PC-9 (cell line): ENCODE results near the gene FAR1. TPM values are rescaled to one million over a fixed set of nuclear protein-coding genes. Genes with fewer than 3 reads are reported as not detected.

Experiments
- BruUV-seq: library from RNA; stranded (reverse); fragments of 400-500 nt; replicated peaks from 2 replicates; lab custom pipeline; 2021; lab: Mats Ljungman, UMichigan
- CTCF ChIA-PET: fragments of 300-600 bp; sonication (Branson Sonifier 250); formaldehyde crosslinking; loops from one replicate; lab custom pipeline; 2022; ENCODE audit warnings: antibody characterized with exemption; lab: Charles Lee
- POLR2A ChIA-PET: fragments of 300-600 bp; sonication (Branson Sonifier 250); formaldehyde crosslinking; loops from one replicate; lab custom pipeline; 2022; ENCODE audit warnings: antibody characterized with exemption; ENCODE audit not compliant: unreplicated experiment; lab: Charles Lee
- DNase-seq, 2 experiments: peaks; one replicate each; pipeline versions ENCODE4 v3.0.0 to v3.0.0-alpha.2; 2015 to 2022; ENCODE audit warnings: mixed read lengths in 1 of 2
- H2AFZ ChIP-seq: fragments of 200-600 bp; sonication (generic); 2 replicates; pipeline ENCODE4 v1.8.1; 2017; ENCODE audit warnings: antibody characterized with exemption
- H3F3A ChIP-seq: fragments of 200-600 bp; sonication (generic); 2 replicates; pipeline ENCODE4 v1.8.1; 2017; ENCODE audit warnings: antibody characterized with exemption, mild to moderate bottlenecking, low read depth; ENCODE audit not compliant: insufficient read depth
- H3K27ac ChIP-seq: fragments of 200-600 bp; sonication (generic); 2 replicates; pipeline ENCODE4 v1.6.1; 2016; ENCODE audit warnings: mixed run types
- H3K27me3 ChIP-seq: fragments of 200-600 bp; sonication (generic); 2 replicates; pipeline ENCODE4 v1.6.1; 2016; ENCODE audit warnings: low read depth, mixed run types; ENCODE audit not compliant: insufficient read depth
- H3K36me3 ChIP-seq: fragments of 200-600 bp; sonication (generic); 2 replicates; pipeline ENCODE4 v1.6.1; 2016; ENCODE audit warnings: low read depth, mixed run types
- H3K4me1 ChIP-seq: fragments of 200-600 bp; sonication (generic); replicated peaks from 2 replicates; pipeline ENCODE4 v1.6.1; 2016; ENCODE audit warnings: mixed run types; ENCODE audit not compliant: insufficient read depth
- H3K4me2 ChIP-seq: fragments of 200-600 bp; sonication (generic); 2 replicates; pipeline ENCODE4 v1.6.1; 2017; ENCODE audit warnings: mixed run types
- H3K4me3 ChIP-seq: fragments of 200-600 bp; sonication (generic); 2 replicates; pipeline ENCODE4 v1.6.1; 2016; ENCODE audit warnings: mixed run types
- H3K79me2 ChIP-seq: fragments of 200-600 bp; sonication (generic); 2 replicates; pipeline ENCODE4 v1.6.1; 2017; ENCODE audit warnings: low read depth, mixed run types
- H3K9me2 ChIP-seq: fragments of 200-600 bp; sonication (generic); 2 replicates; pipeline ENCODE4 v1.8.1; 2017; ENCODE audit warnings: mild to moderate bottlenecking; ENCODE audit not compliant: insufficient read depth
- H3K9me3 ChIP-seq: fragments of 200-600 bp; sonication (generic); 2 replicates; pipeline ENCODE4 v1.8.1; 2016; ENCODE audit warnings: low read depth; ENCODE audit not compliant: insufficient read depth
- H4K20me1 ChIP-seq: fragments of 200-600 bp; sonication (generic); 2 replicates; pipeline ENCODE4 v1.8.1; 2017; ENCODE audit not compliant: insufficient read depth
- CTCF ChIP-seq: fragments of 200-600 bp; sonication (generic); conservative IDR thresholded peaks from 2 replicates; pipeline ENCODE4 v1.6.1; 2017; ENCODE audit warnings: mixed run types, antibody characterized with exemption, mild to moderate bottlenecking, moderate library complexity
- EZH2 ChIP-seq: fragments of 200-600 bp; sonication (generic); IDR thresholded peaks from 2 replicates; pipeline ENCODE4 v1.8.0; 2017; ENCODE audit warnings: antibody characterized with exemption, low read depth
- intact Hi-C: fragments of 100-400 bp; cut with micrococcal nuclease; formaldehyde crosslinking; loops from one replicate; pipeline ENCODE4 v1.10.0; 2022; ENCODE audit not compliant: unreplicated experiment
- total RNA-seq: library from RNA; stranded (reverse); gene quantifications from 2 replicates; pipeline ENCODE4 v1.2.3, GENCODE V29; 2021

FAR1 gene
- total RNA-seq, 1 experiment from 2014 or later = 34.4 TPM

GRCh38 chr11:13698132-13698531, 29.7 kb downstream of the FAR1 start:
- TF ChIP-seq CTCF (no peak), EZH2 (no peak)
- Histone ChIP-seq H3F3A (no peaks in the 10 kb centered on the region), H3K79me2 (0 out of 2 replicates have a peak, but pooled peaks cover 4% of the 10 kb centered on the region), H4K20me1 (peaks cover 4% of the 10 kb centered on the region; the same call in 1 of the 2 replicates), H3K4me1 (no peaks in the 10 kb centered on the region), H3K27ac (no peak overlapping the region), H3K27me3 (no peaks in the 10 kb centered on the region), H3K36me3 (no peaks in the 10 kb centered on the region), H3K4me2 (no peak overlapping the region), H3K4me3 (no peak overlapping the region), H3K9me2 (no peaks in the 10 kb centered on the region), H2AFZ (no peak overlapping the region), H3K9me3 (no peaks in the 10 kb centered on the region)
- BruUV-seq = no TSS peak
- ChIA-PET CTCF (no interaction called here), POLR2A (no interaction called here)
- intact Hi-C loops = no loop called here
- no peak for DNase-seq

- Histone ChIP-seq H3F3A (no peaks in the 10 kb centered on the region), H3K9me2 (no peaks in the 10 kb centered on the region), H4K20me1 (0 out of 2 replicates have a peak, but pooled peaks cover 3% of the 10 kb centered on the region), H3K4me2 (no peak overlapping the region), H3K4me1 (no peaks in the 10 kb centered on the region), H3K27me3 (no peaks in the 10 kb centered on the region), H2AFZ (no peak overlapping the region), H3K4me3 (no peak overlapping the region), H3K27ac (no peak overlapping the region), H3K9me3 (no peaks in the 10 kb centered on the region), H3K79me2 (0 out of 2 replicates have a peak, but pooled peaks cover 1% of the 10 kb centered on the region), H3K36me3 (no peaks in the 10 kb centered on the region)
- no peak for DNase-seq
- POLR2A ChIA-PET = no interaction called here
- BruUV-seq = no TSS peak
- no peak for TF ChIP-seq CTCF
- TF ChIP-seq EZH2 = no peak
- intact Hi-C loops = no loop called here
- CTCF ChIA-PET = no interaction called here
Observed at GRCh38 chr11:13699041-13699440, 30.6 kb downstream of the FAR1 start.

- H3F3A ChIP-seq = no peaks in the 10 kb centered on the region
- H3K27ac ChIP-seq = no peak overlapping the region
- H3K9me2 ChIP-seq = no peaks in the 10 kb centered on the region
- H3K27me3 ChIP-seq = no peaks in the 10 kb centered on the region
- no peaks in the 10 kb centered on the region for H4K20me1 ChIP-seq
- no peaks in the 10 kb centered on the region for H3K36me3 ChIP-seq
- BruUV-seq = no TSS peak
- H3K4me2 ChIP-seq = no peak overlapping the region
- no peaks in the 10 kb centered on the region for H3K79me2 ChIP-seq
- CTCF ChIA-PET = no interaction called here
- intact Hi-C loops = no loop called here
- DNase-seq = no peak
- no peak overlapping the region for H2AFZ ChIP-seq
- POLR2A ChIA-PET = no interaction called here
- no peak overlapping the region for H3K4me3 ChIP-seq
- no peaks in the 10 kb centered on the region for H3K4me1 ChIP-seq
- TF ChIP-seq CTCF = no peak
- TF ChIP-seq EZH2 = no peak
- no peaks in the 10 kb centered on the region for H3K9me3 ChIP-seq
Observed at GRCh38 chr11:13699870-13700269, 31.4 kb downstream of the FAR1 start.
